Parathyroid adenoma (tissue), 2 donors: ENCODE results near the gene HBEGF.

ENCODE experiments used
- H2AFZ ChIP-seq: fragments of 300-600 bp; sonication (generic); one replicate; pipeline ENCODE4 v1.7.0; 2017; ENCODE audit warnings: antibody characterized with exemption, mild to moderate bottlenecking
- H3K27ac ChIP-seq: fragments of 300-600 bp; sonication (generic); one replicate; pipeline ENCODE4 v1.7.0; 2017
- H3K27me3 ChIP-seq: fragments of 300-600 bp; sonication (generic); one replicate; pipeline ENCODE4 v1.7.0; 2017; ENCODE audit warnings: low read length; ENCODE audit not compliant: control insufficient read depth, insufficient read depth
- H3K36me3 ChIP-seq: fragments of 300-600 bp; sonication (generic); one replicate; pipeline ENCODE4 v1.7.0; 2017; ENCODE audit warnings: low read length; ENCODE audit not compliant: control insufficient read depth, insufficient read depth
- H3K4me1 ChIP-seq: fragments of 300-600 bp; sonication (generic); one replicate; pipeline ENCODE4 v1.7.0; 2017; ENCODE audit warnings: control low read depth
- H3K4me2 ChIP-seq: fragments of 300-600 bp; sonication (generic); one replicate; pipeline ENCODE4 v1.7.0; 2017; ENCODE audit warnings: low read length
- H3K4me3 ChIP-seq: fragments of 300-600 bp; sonication (generic); one replicate; pipeline ENCODE4 v1.7.0; 2017; ENCODE audit warnings: low read depth, low read length
- H3K79me2 ChIP-seq: fragments of 300-600 bp; sonication (generic); one replicate; pipeline ENCODE4 v1.7.0; 2017; ENCODE audit warnings: control low read depth
- H3K9ac ChIP-seq: fragments of 300-600 bp; sonication (generic); one replicate; pipeline ENCODE4 v1.7.0; 2017; ENCODE audit warnings: mild to moderate bottlenecking
- H3K9me3 ChIP-seq: fragments of 300-600 bp; sonication (generic); one replicate; pipeline ENCODE4 v1.7.0; 2017; ENCODE audit warnings: low read length; ENCODE audit not compliant: control insufficient read depth
- CTCF ChIP-seq: fragments of 300-600 bp; sonication (generic); IDR thresholded peaks from one replicate; pipeline ENCODE4 v1.7.0; 2017; ENCODE audit warnings: antibody characterized with exemption, mild to moderate bottlenecking
- donor health status: primary hyperparathyroidism.

Gene HBEGF

DNA sequence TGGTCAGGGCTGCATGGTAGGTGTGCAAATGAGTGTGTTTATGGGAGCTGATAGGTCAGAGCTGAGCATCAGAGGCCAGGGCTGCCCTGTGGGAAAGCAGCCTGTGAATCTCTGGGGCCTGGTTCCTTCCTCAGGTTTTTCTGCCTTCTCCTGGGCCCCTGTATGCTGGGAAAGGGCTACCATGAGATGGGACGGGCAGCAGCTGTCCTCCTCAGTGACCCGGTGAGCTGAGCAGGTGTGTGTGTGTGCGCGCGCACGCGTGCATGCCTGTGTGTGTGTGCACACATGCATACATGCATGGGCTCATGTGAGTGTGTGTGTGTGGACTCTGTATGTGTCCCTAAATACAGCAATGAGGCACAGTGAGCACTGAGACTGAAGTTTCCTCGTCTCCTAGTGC, 15.9 kb upstream of the HBEGF start:
- Histone ChIP-seq H3K4me3 (no peak overlapping the region), H3K36me3 (no peaks in the 10 kb centered on the region), H3K27ac (no peak overlapping the region), H2AFZ (no peak overlapping the region), H3K27me3 (no peaks in the 10 kb centered on the region), H3K9me3 (no peaks in the 10 kb centered on the region), H3K9ac (no peak overlapping the region), H3K4me1 (peaks cover 3% of the 10 kb centered on the region), H3K4me2 (no peak overlapping the region), H3K79me2 (no peaks in the 10 kb centered on the region)
- TF ChIP-seq CTCF, result no peak

DNA sequence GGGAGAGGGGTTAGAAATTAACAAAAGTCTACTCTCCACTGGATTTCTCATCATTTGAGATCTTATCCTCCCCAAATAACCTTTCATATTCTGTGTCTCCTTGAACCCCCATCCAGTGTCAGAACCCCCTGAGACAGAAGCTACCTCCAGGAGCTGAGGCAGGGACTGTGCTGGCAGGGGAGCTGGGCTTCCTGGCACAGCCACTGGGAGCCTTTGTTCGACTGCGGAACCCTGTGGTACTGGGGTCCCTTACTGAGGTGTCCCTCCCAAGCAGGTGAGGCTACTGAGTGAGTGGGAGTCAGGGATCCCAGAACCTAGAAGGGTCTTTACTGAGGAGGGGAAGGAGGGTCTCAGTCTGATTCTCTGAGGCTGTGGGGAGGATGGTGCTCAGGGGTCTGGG, 15.5 kb upstream of the HBEGF start:
- Histone ChIP-seq H3K9me3 (no peaks in the 10 kb centered on the region), H3K4me3 (no peak overlapping the region), H3K79me2 (no peaks in the 10 kb centered on the region), H3K36me3 (no peaks in the 10 kb centered on the region), H2AFZ (no peak overlapping the region), H3K9ac (no peak overlapping the region), H3K4me1 (peaks cover 3% of the 10 kb centered on the region), H3K27me3 (no peaks in the 10 kb centered on the region), H3K27ac (no peak overlapping the region), H3K4me2 (no peak overlapping the region)
- no peak for TF ChIP-seq CTCF

DNA sequence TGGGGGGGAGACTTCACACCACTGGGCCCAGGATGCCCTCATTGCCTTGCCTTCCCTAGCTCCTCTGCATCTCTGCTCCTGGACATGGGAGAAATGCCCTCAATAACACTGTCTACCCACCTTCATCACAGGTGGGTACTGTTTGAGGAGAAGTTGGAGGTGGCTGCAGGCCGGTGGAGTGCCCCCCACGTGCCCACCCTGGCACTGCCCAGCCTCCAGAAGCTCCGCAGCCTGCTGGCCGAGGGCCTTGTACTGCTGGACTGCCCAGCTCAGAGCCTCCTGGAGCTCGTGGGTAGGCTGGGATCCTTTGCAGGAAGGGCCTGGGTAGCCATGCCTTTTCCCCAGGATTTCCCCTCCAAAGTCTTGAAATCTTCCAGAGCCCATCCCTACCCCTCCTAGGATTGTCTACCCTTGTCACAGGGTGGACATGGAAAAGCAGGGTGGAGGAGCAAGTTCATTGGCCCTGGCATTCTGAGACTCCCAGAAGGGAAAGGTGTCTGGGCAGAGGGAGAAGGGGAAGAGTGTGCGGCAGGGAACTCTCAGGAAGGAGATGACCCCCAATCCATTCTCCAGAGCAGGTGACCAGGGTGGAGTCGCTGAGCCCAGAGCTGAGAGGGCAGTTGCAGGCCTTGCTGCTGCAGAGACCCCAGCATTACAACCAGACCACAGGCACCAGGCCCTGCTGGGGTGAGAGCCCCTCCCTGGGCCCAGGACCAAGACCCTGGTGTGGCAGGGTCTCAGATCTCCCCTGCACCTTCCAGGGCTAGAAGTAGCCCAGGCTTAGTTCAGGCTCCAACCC, 14.5 kb upstream of the HBEGF start:
- H3K4me1 ChIP-seq, result peaks cover 3% of the 10 kb centered on the region
- no peak overlapping the region for H3K27ac ChIP-seq
- H3K4me3 ChIP-seq, result no peak overlapping the region
- no peaks in the 10 kb centered on the region for H3K79me2 ChIP-seq
- no peaks in the 10 kb centered on the region for H3K9me3 ChIP-seq
- H3K36me3 ChIP-seq, result no peaks in the 10 kb centered on the region
- no peak overlapping the region for H3K9ac ChIP-seq
- no peaks in the 10 kb centered on the region for H3K27me3 ChIP-seq
- TF ChIP-seq CTCF, result no peak
- H2AFZ ChIP-seq, result no peak overlapping the region
- no peak overlapping the region for H3K4me2 ChIP-seq

- H3K9me3 ChIP-seq, result no peaks in the 10 kb centered on the region
- no peak within 1 kb of the TSS for H2AFZ ChIP-seq
- no peak for TF ChIP-seq CTCF
- no peak within 1 kb of the TSS for H3K4me2 ChIP-seq
- H3K4me1 ChIP-seq, result peaks cover 3% of the 10 kb centered on the region
- no peak within 1 kb of the TSS for H3K27ac ChIP-seq
- no peaks in the 10 kb centered on the region for H3K27me3 ChIP-seq
- H3K36me3 ChIP-seq, result no peaks in the 10 kb centered on the region
- no peak within 1 kb of the TSS for H3K4me3 ChIP-seq
- no peak within 1 kb of the TSS for H3K9ac ChIP-seq
- H3K79me2 ChIP-seq, result no peaks in the 10 kb centered on the region
Measured at GRCh38 chr5:140360101-140360500, 13.7 kb upstream of the HBEGF start, which contains the start of gene SLC4A9. Gene SLC4A9 (plus strand): TSS chr5:140360194. CDS start chr5:140360237, 43 bp downstream.
